Measurements from ENCODE around the gene DDB1. TPM values are rescaled to one million over a fixed set of nuclear protein-coding genes. Genes with fewer than 3 reads are reported as not detected.

The DDB1 gene
- total RNA-seq, 2 experiments from 2014 or later, result 202 to 214 TPM

GRCh38 chr11:61354208-61354607, 21.3 kb upstream of the DDB1 start:
- ATAC-seq, result no peak
- peaks cover 4% of the 10 kb centered on the region for H3K4me1 Mint-ChIP-seq (ENCODE audit: low read depth)
- H3K36me3 Mint-ChIP-seq (ENCODE audit: low read depth), result peaks cover 23% of the 10 kb centered on the region
- ChIA-PET POLR2A (interaction anchor here (2.0 kb wide), 1 partner anchor 18 kb away, joined by 6 read pairs; no protein-coding TSS in a partner anchor), CTCF (interaction anchor here (1.0 to 1.9 kb wide), 4 partner anchors 9 to 32 kb away, joined by 3 to 13 read pairs (median 4); no protein-coding TSS in a partner anchor)
- H3K27ac Mint-ChIP-seq, result no peak overlapping the region
- no peak overlapping the region for H3K4me3 Mint-ChIP-seq
- H3K9me3 Mint-ChIP-seq (ENCODE audit: insufficient read depth), result no peaks in the 10 kb centered on the region
- DNase-seq, result no peak
- no peaks in the 10 kb centered on the region for H3K27me3 Mint-ChIP-seq (ENCODE audit: low read depth)

GRCh38 chr11:61353131-61354067, 20.5 kb upstream of the DDB1 start:
- CTCF ChIA-PET, result interaction anchor here (1.0 to 1.9 kb wide), 3 partner anchors 9 to 33 kb away, joined by 3 to 13 read pairs (median 4); partner anchors contain the start of gene TMEM138
- Mint-ChIP-seq H3K4me3 (no peak overlapping the region), H3K9me3 (ENCODE audit: insufficient read depth) (no peaks in the 10 kb centered on the region), H3K36me3 (ENCODE audit: low read depth) (peaks cover 27% of the 10 kb centered on the region), H3K4me1 (ENCODE audit: low read depth) (no peaks in the 10 kb centered on the region), H3K27ac (peak overlapping the region; percentile 22), H3K27me3 (ENCODE audit: low read depth) (no peaks in the 10 kb centered on the region)
- no peak for ATAC-seq
- no peak for DNase-seq
- POLR2A ChIA-PET, result no interaction called here

GRCh38 chr11:61352038-61352437, 19.1 kb upstream of the DDB1 start:
- ChIA-PET CTCF (interaction anchor here (1.4 kb wide), 1 partner anchor 16 kb away, joined by 5 read pairs; no protein-coding TSS in a partner anchor), POLR2A (interaction anchor here (0.6 kb wide), 1 partner anchor 348 kb away, joined by 3 read pairs; no protein-coding TSS in a partner anchor)
- no peak for DNase-seq
- no peak for ATAC-seq
- H3K36me3 Mint-ChIP-seq (ENCODE audit: low read depth), result peaks cover 27% of the 10 kb centered on the region
- peaks cover 6% of the 10 kb centered on the region for H3K4me1 Mint-ChIP-seq (ENCODE audit: low read depth)
- no peaks in the 10 kb centered on the region for H3K9me3 Mint-ChIP-seq (ENCODE audit: insufficient read depth)
- H3K27me3 Mint-ChIP-seq (ENCODE audit: low read depth), result no peaks in the 10 kb centered on the region
- no peak overlapping the region for H3K27ac Mint-ChIP-seq
- no peak overlapping the region for H3K4me3 Mint-ChIP-seq

GRCh38 chr11:61350803-61351202, 17.9 kb upstream of the DDB1 start:
- Mint-ChIP-seq H3K36me3 (ENCODE audit: low read depth) (peaks cover 27% of the 10 kb centered on the region), H3K27ac (no peak overlapping the region), H3K4me1 (ENCODE audit: low read depth) (peaks cover 15% of the 10 kb centered on the region), H3K9me3 (ENCODE audit: insufficient read depth) (no peaks in the 10 kb centered on the region), H3K27me3 (ENCODE audit: low read depth) (no peaks in the 10 kb centered on the region), H3K4me3 (no peak overlapping the region)
- ATAC-seq, result no peak
- DNase-seq, result no peak
- CTCF ChIA-PET, result interaction anchor here (5.0 kb wide), 1 partner anchor 15 kb away, joined by 34 read pairs; no protein-coding TSS in a partner anchor
- POLR2A ChIA-PET, result no interaction called here

GRCh38 chr11:61350336-61350735, 17.4 kb upstream of the DDB1 start:
- no peak for DNase-seq
- ATAC-seq, result no peak
- Mint-ChIP-seq H3K4me3 (no peak overlapping the region), H3K27ac (no peak overlapping the region), H3K9me3 (ENCODE audit: insufficient read depth) (no peaks in the 10 kb centered on the region), H3K4me1 (ENCODE audit: low read depth) (peaks cover 15% of the 10 kb centered on the region), H3K36me3 (ENCODE audit: low read depth) (peaks cover 27% of the 10 kb centered on the region), H3K27me3 (ENCODE audit: low read depth) (no peaks in the 10 kb centered on the region)
- POLR2A ChIA-PET, result no interaction called here
- CTCF ChIA-PET, result interaction anchor here (0.6 to 5.0 kb wide), 2 partner anchors 14 to 84 kb away, joined by 3 to 34 read pairs; no protein-coding TSS in a partner anchor

- Mint-ChIP-seq H3K4me1 (ENCODE audit: low read depth) (peaks cover 15% of the 10 kb centered on the region), H3K27ac (no peak overlapping the region), H3K27me3 (ENCODE audit: low read depth) (no peaks in the 10 kb centered on the region), H3K4me3 (no peak overlapping the region), H3K36me3 (ENCODE audit: low read depth) (peaks cover 25% of the 10 kb centered on the region), H3K9me3 (ENCODE audit: insufficient read depth) (no peaks in the 10 kb centered on the region)
- ChIA-PET POLR2A (no interaction called here), CTCF (interaction anchor here (0.6 to 5.0 kb wide), 2 partner anchors 14 to 84 kb away, joined by 3 to 34 read pairs; no protein-coding TSS in a partner anchor)
- ATAC-seq (no peak), DNase-seq (no peak)
Observed at GRCh38 chr11:61349916-61350315, 17.0 kb upstream of the DDB1 start.

GRCh38 chr11:61349189-61349751, 16.4 kb upstream of the DDB1 start:
- Mint-ChIP-seq H3K27ac (peak overlapping the region; percentile 5), H3K4me3 (no peak overlapping the region)

GRCh38 chr11:61347916-61348461, 15.1 kb upstream of the DDB1 start:
- H3K36me3 Mint-ChIP-seq (ENCODE audit: low read depth), result peaks cover 19% of the 10 kb centered on the region
- H3K4me1 Mint-ChIP-seq (ENCODE audit: low read depth), result peaks cover 15% of the 10 kb centered on the region
- ATAC-seq, result no peak
- H3K9me3 Mint-ChIP-seq (ENCODE audit: insufficient read depth), result no peaks in the 10 kb centered on the region
- no peak overlapping the region for H3K4me3 Mint-ChIP-seq
- H3K27me3 Mint-ChIP-seq (ENCODE audit: low read depth), result no peaks in the 10 kb centered on the region
- DNase-seq, result no peak
- ChIA-PET POLR2A (no interaction called here), CTCF (interaction anchor here (1.0 to 5.0 kb wide), 5 partner anchors 12 to 87 kb away, joined by 3 to 34 read pairs (median 7); partner anchors contain the start of genes CPSF7, CYB561A3, SDHAF2 and TMEM138)
- no peak overlapping the region for H3K27ac Mint-ChIP-seq

More at GRCh38 chr11:61349189-61349751, 16.4 kb upstream of the DDB1 start:
- no peaks in the 10 kb centered on the region for H3K9me3 Mint-ChIP-seq (ENCODE audit: insufficient read depth)
- ATAC-seq (no peak), DNase-seq (no peak)
- CTCF ChIA-PET, result interaction anchor here (1.5 to 5.0 kb wide), 3 partner anchors 13 to 36 kb away, joined by 7 to 34 read pairs (median 9); partner anchors contain the start of genes CYB561A3 and TMEM138
- H3K27me3 Mint-ChIP-seq (ENCODE audit: low read depth), result no peaks in the 10 kb centered on the region
- H3K4me1 Mint-ChIP-seq (ENCODE audit: low read depth), result peaks cover 15% of the 10 kb centered on the region
- POLR2A ChIA-PET, result interaction anchor here (0.5 kb wide), 1 partner anchor 406 kb away, joined by 3 read pairs; no protein-coding TSS in a partner anchor
- H3K36me3 Mint-ChIP-seq (ENCODE audit: low read depth), result peaks cover 25% of the 10 kb centered on the region

GRCh38 chr11:61345954-61346843, 13.3 kb upstream of the DDB1 start:
- Mint-ChIP-seq H3K9me3 (ENCODE audit: insufficient read depth) (no peaks in the 10 kb centered on the region), H3K27me3 (ENCODE audit: low read depth) (no peaks in the 10 kb centered on the region), H3K27ac (peak overlapping the region; percentile 77), H3K4me1 (ENCODE audit: low read depth) (peaks cover 15% of the 10 kb centered on the region), H3K36me3 (ENCODE audit: low read depth) (peaks cover 7% of the 10 kb centered on the region), H3K4me3 (no peak overlapping the region)
- CTCF ChIA-PET, result interaction anchor here (1.0 to 5.0 kb wide), 2 partner anchors 10 to 92 kb away, joined by 3 to 34 read pairs; no protein-coding TSS in a partner anchor
- POLR2A ChIA-PET, result interaction anchor here (1.3 to 1.5 kb wide), 2 partner anchors 10 to 16 kb away, joined by 3 to 9 read pairs; partner anchors contain the start of genes CYB561A3 and TMEM138
- ATAC-seq (peak; percentile 16), DNase-seq (no peak)

GRCh38 chr11:61345170-61345610, 12.3 kb upstream of the DDB1 start:
- ChIA-PET POLR2A (no interaction called here), CTCF (interaction anchor here (1.6 kb wide), 1 partner anchor 9 kb away, joined by 6 read pairs; no protein-coding TSS in a partner anchor)
- Mint-ChIP-seq H3K27ac (no peak overlapping the region), H3K9me3 (ENCODE audit: insufficient read depth) (no peaks in the 10 kb centered on the region), H3K4me3 (no peak overlapping the region), H3K36me3 (ENCODE audit: low read depth) (peaks cover 7% of the 10 kb centered on the region), H3K27me3 (ENCODE audit: low read depth) (no peaks in the 10 kb centered on the region), H3K4me1 (ENCODE audit: low read depth) (peaks cover 15% of the 10 kb centered on the region)
- DNase-seq, result no peak
- ATAC-seq, result no peak

Measured in activated CD8-positive, alpha-beta T cell treated with anti-CD3 and anti-CD28 coated beads, Interleukin-2, amount 10 ng/mL, durations not matched to agents 7 days and 5 days (primary cell).